ENCODE data around the gene ZFY.

The ZFY gene

GRCh38 chrY:3021176-3021575 is 86.0 kb downstream of the ZFY start:
- H3K4me3 ChIP-seq (ENCODE audit: low read depth, low read length) = no peak overlapping the region
- TF ChIP-seq CTCF (IDR thresholded peaks at IDR 0.05; ENCODE audit: low read depth, low read length) = no peak

DNA sequence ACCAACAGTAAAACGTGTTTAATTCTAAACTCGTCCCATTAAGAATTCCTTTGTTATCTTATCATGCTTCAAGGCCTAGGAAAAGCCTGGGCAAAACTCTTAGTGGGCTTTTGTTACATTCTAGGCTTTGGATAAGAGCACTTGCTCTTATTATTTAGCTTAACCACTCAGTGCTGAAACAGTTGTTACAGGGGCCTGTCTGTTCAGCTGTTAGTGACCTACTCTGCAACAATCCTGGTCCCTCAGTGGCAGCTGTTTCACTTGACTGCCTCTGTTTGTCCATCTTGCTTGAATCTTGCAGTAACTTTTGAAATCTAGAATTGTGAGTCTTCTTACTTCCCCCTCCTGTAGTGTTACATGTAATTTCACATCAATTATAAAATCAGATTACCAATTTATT is 88.4 kb downstream of the ZFY start:
- H3K4me3 ChIP-seq (ENCODE audit: low read depth, low read length) = no peak overlapping the region
- no peak for TF ChIP-seq CTCF (IDR thresholded peaks at IDR 0.05; ENCODE audit: low read depth, low read length)

- H3K4me3 ChIP-seq (ENCODE audit: low read depth, low read length) = no peak overlapping the region
- TF ChIP-seq CTCF (IDR thresholded peaks at IDR 0.05; ENCODE audit: low read depth, low read length) = no peak
These were observed 90.2 kb downstream of the ZFY start for GRCh38 chrY:3025357-3025756.
